ENCODE measurements around the gene CXCL14. TPM values are rescaled to one million over a fixed set of nuclear protein-coding genes. Genes with fewer than 3 reads are reported as not detected.

Gene CXCL14
- total and polyA plus RNA-seq, 7 donors = 2.2 to 56.7 (median 16.1) TPM

GRCh38 chr5:135535820-135536801 lies 42.7 kb downstream of the CXCL14 start, which contains the start of gene NEUROG1:
Gene NEUROG1 (minus strand): TSS chr5:135535964. CDS start chr5:135535690, 274 bp downstream.
- WGBS, 2 donors = 3% methylated on average over 74 of the region's 74 CpGs
- Histone ChIP-seq H3K27me3 (peaks cover 38 to 100% (median 60%) of the 10 kb centered on the region in 3 donors), H3K4me3 (peak within 1 kb of the TSS in 1 of 4 donors; percentile 7), H3K36me3 (no peaks in the 10 kb centered on the region), H3K27ac (no peak within 1 kb of the TSS), H3K9me3 (peaks cover 0 to 9% (median 1%) of the 10 kb centered on the region in 4 donors), H3K4me1 (peaks cover 0 to 20% (median 16%) of the 10 kb centered on the region in 4 donors)
- DNase-seq = no peak
- intact Hi-C loops (cut with DNase I) = no loop called here
- TF ChIP-seq EP300 (IDR thresholded peaks at IDR 0.05) = no peak
- no peak for TF ChIP-seq POLR2AphosphoS5 (IDR thresholded peaks at IDR 0.05)
- TF ChIP-seq POLR2A (IDR thresholded peaks at IDR 0.05) = no peak
- TF ChIP-seq CTCF (IDR thresholded peaks at IDR 0.05) = no peak

- Histone ChIP-seq H3K27me3 (peaks cover 38 to 99% (median 60%) of the 10 kb centered on the region in 3 donors), H3K4me1 (peaks cover 0 to 20% (median 16%) of the 10 kb centered on the region in 4 donors), H3K9me3 (peaks cover 0 to 9% (median 1%) of the 10 kb centered on the region in 4 donors), H3K36me3 (no peaks in the 10 kb centered on the region), H3K27ac (no peak overlapping the region), H3K4me3 (no peak overlapping the region)
- TF ChIP-seq CTCF (IDR thresholded peaks at IDR 0.05) (no peak), POLR2A (IDR thresholded peaks at IDR 0.05) (no peak), POLR2AphosphoS5 (IDR thresholded peaks at IDR 0.05) (no peak)
- DNase-seq = no peak
- WGBS, 2 donors = 1 to 4% methylated on average over 44 of the region's 44 CpGs
- intact Hi-C loops (cut with DNase I) = no loop called here
Measured at GRCh38 chr5:135535420-135535819, 43.4 kb downstream of the CXCL14 start.

- TF ChIP-seq POLR2AphosphoS5 (IDR thresholded peaks at IDR 0.05) = no peak
- TF ChIP-seq POLR2A (IDR thresholded peaks at IDR 0.05) = no peak
- TF ChIP-seq EP300 (IDR thresholded peaks at IDR 0.05) = no peak
- TF ChIP-seq CTCF (IDR thresholded peaks at IDR 0.05) = no peak
- DNase-seq = no peak
- H3K27me3 ChIP-seq = peaks cover 38 to 99% (median 56%) of the 10 kb centered on the region in 3 donors
- peaks cover 0 to 9% (median 1%) of the 10 kb centered on the region in 4 donors for H3K9me3 ChIP-seq
- H3K4me3 ChIP-seq = no peak overlapping the region
- no peaks in the 10 kb centered on the region for H3K36me3 ChIP-seq
- peaks cover 0 to 20% (median 16%) of the 10 kb centered on the region in 4 donors for H3K4me1 ChIP-seq
- intact Hi-C loops (cut with DNase I) = no loop called here
- WGBS, 2 donors = 5% methylated on average over 61 of the region's 61 CpGs
- no peak overlapping the region for H3K27ac ChIP-seq
Measured at GRCh38 chr5:135534609-135535419, 44.0 kb downstream of the CXCL14 start.

GRCh38 chr5:135533794-135534193 lies 45.0 kb downstream of the CXCL14 start:
- Histone ChIP-seq H3K36me3 (no peaks in the 10 kb centered on the region), H3K9me3 (peaks cover 0 to 9% (median 1%) of the 10 kb centered on the region in 4 donors), H3K27ac (no peak overlapping the region), H3K27me3 (peaks cover 38 to 93% (median 47%) of the 10 kb centered on the region in 3 donors), H3K4me3 (no peak overlapping the region), H3K4me1 (peaks cover 0 to 20% (median 16%) of the 10 kb centered on the region in 4 donors)
- TF ChIP-seq POLR2AphosphoS5 (IDR thresholded peaks at IDR 0.05) (no peak), CTCF (IDR thresholded peaks at IDR 0.05) (no peak), POLR2A (IDR thresholded peaks at IDR 0.05) (no peak), EP300 (IDR thresholded peaks at IDR 0.05) (no peak)
- WGBS, 2 donors = 19 to 26% methylated on average over 3 of the region's 3 CpGs
- no peak for DNase-seq
- intact Hi-C loops (cut with DNase I) = no loop called here
